UCSD-AML1 (cell line): Measurements from ENCODE around the gene HOXB3.
"Not testable (repeated sequence)": the region's sequence is repeated elsewhere in the genome, so short reads cannot be mapped to it uniquely, and the experiment has no call there.

ENCODE experiments used
- DNase-seq: peaks from one replicate; lab custom pipeline; 2025; ENCODE audit not compliant: unreplicated experiment; lab: John Stamatoyannopoulos, UW

Gene HOXB3

DNA sequence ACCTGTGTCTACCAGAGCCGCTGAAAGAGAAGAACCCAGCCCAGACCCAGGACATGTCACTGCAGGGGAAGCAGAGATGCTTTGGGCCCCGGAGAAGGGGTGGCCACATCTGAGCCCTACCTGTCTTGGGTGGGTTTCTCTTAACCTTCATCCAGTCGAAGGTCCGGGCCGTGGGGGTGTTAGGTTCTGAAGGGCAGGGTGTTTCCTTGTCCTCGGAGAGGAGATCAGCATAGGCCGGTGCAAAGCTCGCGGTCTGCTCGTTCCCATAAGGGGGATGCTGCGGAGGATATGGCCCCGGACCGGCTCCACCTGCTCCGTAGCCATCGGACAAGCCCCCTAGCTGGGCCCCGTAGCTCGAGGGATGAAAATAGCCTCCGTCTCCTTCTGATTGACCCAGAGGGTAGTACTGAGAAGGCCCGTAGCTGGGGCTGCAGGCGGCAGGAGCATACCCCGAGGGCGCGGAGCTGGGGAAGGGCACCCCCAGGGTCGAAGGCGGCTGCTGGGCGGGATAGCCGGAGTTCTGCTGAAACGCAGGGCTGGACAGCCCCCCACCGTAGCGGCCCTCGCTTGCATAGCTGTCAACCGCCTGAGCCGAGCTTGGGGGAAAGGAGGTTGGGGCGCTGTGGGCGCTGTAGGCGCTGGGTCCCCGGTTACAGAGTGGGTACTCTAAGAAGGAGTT lies 59.7 kb downstream of the HOXB3 start:
- DNase-seq = no peak

DNA sequence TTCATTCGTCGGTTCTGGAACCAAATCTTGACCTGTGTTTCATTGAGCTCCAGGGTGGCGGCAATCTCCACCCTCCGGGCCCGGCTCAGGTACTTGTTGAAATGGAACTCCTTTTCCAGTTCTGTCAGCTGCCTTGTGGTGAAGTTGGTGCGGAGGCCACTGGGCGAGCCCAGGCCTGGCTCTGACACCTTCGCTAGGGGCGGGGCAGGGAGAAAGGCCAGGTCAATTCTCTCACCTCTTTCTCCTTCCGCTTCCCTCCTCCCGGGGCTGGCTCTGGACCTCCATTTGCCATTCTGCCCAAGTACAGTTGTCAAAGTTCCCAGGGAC lies 60.4 kb downstream of the HOXB3 start:
- no peak for DNase-seq

DNA sequence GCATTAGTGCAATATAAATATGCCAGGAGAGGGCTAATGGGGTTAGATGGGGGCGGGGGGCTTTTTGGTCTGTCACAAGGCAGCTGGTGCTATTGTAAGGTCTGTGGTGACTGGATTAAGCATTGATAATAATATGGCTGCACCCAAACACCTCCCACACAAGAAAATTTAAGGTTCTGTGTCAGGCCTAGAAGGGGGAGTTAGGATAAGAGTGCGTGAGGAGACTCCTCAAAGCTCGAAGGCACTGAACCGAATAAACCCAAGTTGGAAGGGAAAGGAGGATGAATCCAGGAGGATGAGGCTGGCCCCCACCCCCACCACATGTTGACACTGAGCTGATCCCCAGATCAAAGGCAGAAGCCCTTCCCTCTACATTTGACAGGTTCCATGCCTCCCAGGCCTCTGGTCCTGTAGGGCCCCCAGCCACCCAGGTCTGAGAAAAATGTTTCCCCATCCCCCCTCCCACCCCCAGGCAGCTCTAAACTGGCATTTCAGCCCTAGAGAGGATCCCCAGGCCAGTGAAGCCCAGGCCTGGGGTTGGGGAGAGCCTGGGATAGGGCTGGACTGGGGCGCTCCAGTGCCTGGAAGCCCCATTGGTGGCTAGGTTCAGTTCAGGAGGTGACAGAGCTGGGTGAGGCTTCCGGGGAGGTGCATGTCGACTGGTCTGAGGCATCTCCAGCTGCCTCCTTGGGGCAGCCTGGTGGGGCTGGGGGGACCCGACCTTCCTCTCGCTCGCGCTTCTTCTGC lies 60.9 kb downstream of the HOXB3 start:
- no peak for DNase-seq

DNA sequence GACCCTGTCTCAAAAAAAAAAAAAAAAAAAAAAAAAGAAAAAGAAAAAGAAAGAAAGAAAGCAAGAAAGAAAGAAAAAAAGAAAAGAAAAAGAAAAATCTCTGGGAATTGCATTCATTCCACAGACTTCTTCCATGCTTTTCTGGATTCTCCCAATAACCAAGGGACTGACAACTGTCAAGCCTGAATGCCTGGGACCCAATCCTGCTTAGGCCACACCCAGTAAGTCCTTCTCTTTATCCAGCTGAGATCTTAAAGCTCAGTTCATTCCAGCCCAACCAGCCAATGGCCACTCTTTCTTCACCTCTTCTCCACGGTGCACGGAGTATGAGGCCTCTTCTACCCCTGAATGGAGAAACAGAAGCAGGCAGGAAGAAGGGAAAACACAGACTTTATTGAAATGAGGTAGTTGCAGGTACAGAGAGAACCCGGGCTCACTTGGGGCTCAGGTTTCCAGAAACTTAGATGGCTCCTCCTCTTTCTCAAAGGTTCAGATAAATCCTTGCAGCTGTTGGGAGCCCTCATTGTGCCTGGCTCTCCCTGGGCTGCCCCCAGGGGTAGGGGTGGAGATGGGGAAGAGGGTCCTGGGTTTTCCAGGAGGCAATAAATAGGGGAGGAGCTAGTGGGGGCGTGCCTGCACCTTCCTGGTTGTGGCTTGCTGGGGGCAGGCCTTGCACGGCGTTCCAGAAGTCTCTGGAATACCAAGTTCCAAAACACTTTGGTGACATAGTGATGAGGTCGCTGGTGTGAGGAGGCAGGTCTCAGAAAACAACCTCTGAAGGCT lies 61.7 kb downstream of the HOXB3 start:
- DNase-seq = no peak

- DNase-seq = no peak
These were observed 62.5 kb downstream of the HOXB3 start for GRCh38 chr17:48527547-48527932.

DNA sequence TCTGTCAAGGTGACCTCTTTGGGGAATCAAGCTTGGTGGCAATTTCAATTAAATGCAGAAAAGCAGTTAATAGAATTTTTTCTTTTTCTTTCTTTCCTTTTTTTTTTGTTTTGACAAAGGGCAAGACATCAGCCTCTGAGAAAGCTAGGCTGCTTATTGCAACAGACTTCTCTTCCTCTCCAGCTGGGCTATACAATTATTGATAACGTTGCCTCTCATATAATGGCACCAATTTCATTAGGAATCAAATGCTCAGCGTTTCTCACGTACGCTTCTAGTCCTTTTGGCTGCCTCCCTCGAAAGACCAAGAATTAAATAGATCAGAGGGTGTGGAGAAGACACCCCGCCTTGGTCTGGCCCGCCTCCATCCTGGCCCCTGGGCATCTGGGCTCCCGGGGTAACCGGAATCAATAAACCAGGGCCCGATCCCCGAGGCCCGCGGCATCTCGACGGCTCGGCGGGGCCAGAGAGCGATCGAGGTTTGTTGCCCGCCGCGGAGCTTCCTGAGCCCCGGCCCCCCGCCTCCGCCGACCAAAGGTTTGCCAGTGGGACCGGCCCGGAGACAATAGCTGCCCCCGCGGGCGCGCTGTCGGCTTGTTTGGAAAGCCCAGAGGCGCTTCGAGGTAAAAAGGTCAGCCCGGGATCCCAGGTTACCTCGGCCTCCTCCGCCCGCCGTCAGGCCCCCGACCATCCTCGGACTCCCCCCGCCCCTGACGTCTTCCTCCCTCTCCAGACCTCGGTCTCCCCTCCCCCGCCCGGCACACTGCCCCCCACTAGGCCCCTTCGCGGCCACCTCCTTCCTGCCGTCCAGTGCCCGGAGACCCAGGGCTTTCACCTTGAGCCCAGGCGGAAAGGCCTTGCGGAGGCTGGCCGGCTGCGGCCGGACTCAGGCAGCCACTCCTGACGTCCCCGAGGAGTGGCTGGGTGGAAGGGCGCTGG lies 63.2 kb downstream of the HOXB3 start:
- DNase-seq = no peak

GRCh38 chr17:48523010-48523409 lies 67.0 kb downstream of the HOXB3 start:
- DNase-seq = no peak

DNA sequence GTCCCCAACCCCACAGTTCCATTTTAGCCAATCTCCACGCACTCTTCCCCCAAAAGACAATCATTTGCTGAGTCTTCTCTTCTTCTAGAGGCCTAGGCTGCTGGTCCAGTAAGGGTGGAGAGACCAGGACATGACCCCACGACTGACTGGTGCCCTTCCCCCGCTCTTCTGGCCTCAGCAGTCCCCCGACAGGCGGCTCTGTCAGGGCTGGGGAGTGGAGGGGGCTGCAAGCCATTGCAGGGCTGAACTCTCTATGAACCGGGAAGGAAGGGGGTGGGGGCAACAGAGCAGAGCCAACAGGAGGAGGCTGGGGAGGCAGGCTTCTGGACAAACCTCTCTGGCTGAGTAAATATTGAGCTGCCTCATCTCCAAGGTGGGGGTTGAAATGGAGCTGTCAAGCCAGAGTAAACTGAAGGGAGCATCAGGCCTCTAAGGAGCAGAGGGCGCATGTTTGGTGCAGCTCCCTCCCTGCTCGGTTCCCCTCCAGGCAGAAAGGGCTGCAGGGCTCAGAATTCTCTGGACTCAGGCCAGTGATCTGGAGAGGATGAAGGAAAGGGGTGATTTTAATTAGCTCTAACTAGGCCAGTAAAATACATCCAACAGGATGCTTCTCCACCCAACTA lies 67.9 kb downstream of the HOXB3 start:
- DNase-seq = no peak

GRCh38 chr17:48520631-48521079 lies 69.4 kb downstream of the HOXB3 start:
- no peak for DNase-seq

DNA sequence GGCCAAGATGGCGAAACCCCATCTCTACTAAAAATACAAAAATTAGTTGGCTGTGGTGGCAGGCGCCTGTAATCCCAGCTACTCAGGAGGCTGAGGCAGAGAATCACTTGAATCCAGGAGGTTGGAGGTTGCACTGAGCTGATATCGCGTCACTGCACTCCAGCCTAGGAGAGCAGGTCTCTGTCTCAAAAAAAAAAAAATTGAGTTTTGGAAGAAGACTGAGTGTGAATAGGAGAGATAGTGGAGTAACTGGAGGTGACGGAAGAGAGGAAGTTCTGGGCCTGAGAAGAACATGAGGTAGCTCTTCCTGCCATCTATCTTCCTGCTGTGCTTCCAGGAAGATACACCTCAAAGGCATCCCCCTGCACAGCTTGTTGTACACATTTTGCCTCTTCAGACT lies 70.6 kb downstream of the HOXB3 start:
- no peak for DNase-seq

DNA sequence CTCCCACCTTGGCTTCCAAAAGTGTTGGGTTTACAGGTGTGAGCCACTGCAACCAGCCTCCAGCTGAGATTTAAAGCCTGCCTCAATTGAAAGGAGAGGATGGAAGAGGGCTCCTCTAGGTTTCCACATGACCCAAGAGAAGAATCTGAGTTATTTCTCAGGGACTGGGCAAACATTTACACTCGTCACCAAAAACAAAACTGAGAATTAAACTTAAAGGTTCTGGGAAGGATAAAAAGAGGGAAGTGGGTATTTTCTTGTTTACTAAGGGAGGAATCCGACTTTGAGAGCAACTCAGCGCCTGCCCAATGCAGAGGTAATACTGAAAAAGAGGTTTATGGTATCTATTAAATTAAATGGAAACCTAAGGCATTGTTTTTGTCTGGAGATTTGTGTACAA lies 72.6 kb downstream of the HOXB3 start:
- no peak for DNase-seq

DNA sequence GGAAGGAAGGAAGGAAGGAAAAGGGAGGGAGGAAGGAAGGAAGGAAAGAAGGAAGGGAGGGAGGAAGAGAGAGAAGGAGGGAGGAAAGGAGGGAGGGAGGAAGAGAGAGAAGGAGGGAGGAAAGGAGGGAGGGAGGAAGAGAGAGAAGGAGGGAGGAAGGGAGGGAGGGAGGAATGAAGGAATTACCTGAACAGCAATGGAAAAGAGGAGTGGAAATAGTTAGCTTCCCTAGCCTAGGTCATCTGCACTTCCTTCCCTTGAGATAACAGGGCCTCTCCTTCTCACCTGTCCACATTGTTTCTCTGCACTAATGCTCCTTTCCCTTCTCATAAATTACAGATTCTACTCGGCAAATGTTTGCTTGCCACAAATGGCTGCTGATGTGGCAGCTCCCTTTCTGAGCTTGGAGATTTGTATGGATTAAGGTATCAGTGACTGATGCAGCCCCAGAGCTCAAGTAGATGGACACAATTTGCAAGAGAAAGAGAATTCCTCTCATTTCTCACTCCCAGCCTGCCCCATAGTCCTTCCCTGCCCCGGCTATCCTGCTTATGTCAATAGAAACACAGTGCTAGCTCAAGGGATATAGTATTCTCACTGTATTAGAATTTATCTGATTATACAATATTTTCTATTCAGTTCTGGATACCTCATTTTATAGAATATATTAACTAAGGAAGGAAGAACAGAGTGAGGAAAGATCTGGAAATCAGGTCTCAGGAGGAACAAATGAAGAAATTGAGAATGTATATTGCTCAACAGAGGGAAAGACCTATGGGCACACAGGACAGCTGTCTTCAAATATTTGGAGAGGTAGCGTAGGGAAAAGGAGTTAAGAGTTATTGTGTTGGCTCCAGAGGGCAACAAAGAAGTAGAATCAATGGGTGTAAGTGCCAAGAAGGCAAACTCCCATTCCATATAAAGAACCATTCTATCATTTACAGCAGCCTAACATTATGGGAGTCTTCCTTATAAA lies 73.8 kb downstream of the HOXB3 start:
- no peak for DNase-seq

GRCh38 chr17:48514477-48514876 lies 75.6 kb downstream of the HOXB3 start:
- no peak for DNase-seq

GRCh38 chr17:48513666-48514455 lies 76.2 kb downstream of the HOXB3 start:
- DNase-seq = no peak

DNA sequence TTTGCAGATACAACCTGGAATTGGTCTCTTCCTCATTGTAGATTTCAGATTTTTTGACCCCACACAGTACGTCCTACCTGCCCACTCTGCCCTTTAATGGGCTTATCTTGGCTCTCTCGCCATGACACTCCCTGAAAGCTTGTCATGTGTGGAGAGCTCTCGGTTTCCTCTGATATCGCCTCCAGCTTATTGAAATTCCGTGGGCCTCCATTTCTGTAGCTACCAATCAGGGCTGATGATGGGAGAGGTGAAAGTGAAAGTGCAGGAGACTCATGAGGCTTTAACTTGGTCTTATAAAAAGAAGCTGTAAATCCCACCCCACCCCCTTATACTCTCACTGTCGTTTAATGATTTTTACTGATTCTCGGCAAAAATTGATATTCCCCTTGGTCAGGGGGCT lies 76.9 kb downstream of the HOXB3 start:
- no peak for DNase-seq

DNA sequence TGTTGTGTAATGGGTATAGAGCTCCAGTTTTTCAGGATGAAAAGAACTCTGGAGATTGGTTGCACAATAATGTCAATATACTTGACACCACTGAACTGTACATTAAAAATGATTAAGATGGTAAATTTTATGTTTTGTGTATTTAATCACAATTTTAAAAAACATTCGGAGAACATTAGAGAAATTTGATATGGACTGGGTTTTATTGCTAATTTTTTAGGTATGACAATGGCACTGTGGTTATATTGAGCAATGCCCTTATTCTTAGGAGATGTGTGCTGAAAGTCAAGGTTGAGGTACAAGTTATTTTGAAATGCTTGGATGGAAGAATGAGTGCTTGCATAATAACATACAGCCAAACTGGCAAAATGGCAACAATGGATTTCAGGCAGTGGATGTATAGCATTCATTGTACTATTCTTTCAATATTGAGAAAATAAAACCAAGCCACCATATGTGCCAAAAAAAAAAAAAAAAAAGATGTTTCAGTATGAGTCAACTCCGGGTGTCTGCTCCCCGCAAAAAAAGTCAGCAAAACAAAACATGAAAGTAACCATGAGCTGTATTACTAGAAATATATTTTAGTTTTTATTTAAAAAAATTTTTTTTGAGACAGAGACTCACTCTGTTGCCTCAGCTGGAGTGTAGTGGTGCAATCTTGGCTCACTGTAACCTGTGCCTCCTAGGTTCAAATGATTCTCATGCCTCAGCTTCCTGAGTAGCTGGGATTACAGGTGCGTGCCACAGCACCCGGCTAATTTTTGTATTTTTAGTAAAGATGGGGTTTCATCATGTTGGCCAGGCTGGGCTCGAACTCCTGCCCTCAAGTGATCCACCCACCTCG lies 79.1 kb downstream of the HOXB3 start:
- DNase-seq = no peak

GRCh38 chr17:48510381-48510760 lies 79.7 kb downstream of the HOXB3 start:
- DNase-seq = no peak

- DNase-seq = not testable (repeated sequence)
These were observed 80.3 kb downstream of the HOXB3 start for GRCh38 chr17:48509708-48510107.
